Neural cell (in vitro differentiated cells): ENCODE data around the gene FBXO45. TPM values are rescaled to one million over a fixed set of nuclear protein-coding genes. Genes with fewer than 3 reads are reported as not detected.

Experiments used
- H2AFZ ChIP-seq: fragments of 200-600, 300-800 bp; sonication (generic), shearing (Covaris generic); 2 replicates; pipeline ENCODE4 v1.6.0; 2014; ENCODE audit warnings: low read depth, mild to moderate bottlenecking, antibody characterized with exemption, low read length, moderate library complexity
- H3F3A ChIP-seq: fragments of 200-600 bp; shearing (Covaris generic); 2 replicates; pipeline ENCODE4 v1.6.1; 2016; ENCODE audit warnings: mild to moderate bottlenecking, moderate library complexity, mixed read lengths, antibody characterized with exemption, low read length; ENCODE audit not compliant: insufficient read depth, poor library complexity, severe bottlenecking
- H3K27ac ChIP-seq: fragments of 200-600, 300-800 bp; sonication (generic), shearing (Covaris generic); 2 replicates; pipeline ENCODE4 v1.5.1; 2014; ENCODE audit warnings: mild to moderate bottlenecking, low read length, moderate library complexity
- H3K27me3 ChIP-seq: fragments of 300-800, 200-600 bp; sonication (generic), shearing (Covaris generic); 2 replicates; pipeline ENCODE4 v1.6.0; 2014; ENCODE audit warnings: mild to moderate bottlenecking, low read depth, low read length, moderate library complexity; ENCODE audit not compliant: insufficient read depth
- H3K36me3 ChIP-seq: fragments of 300-800, 200-600 bp; sonication (generic), shearing (Covaris generic); 2 replicates; pipeline ENCODE4 v1.5.1; 2014; ENCODE audit warnings: mild to moderate bottlenecking, antibody characterized with exemption, low read length, moderate library complexity; ENCODE audit not compliant: insufficient read depth
- H3K4me2 ChIP-seq: fragments of 300-800, 200-600 bp; sonication (generic), shearing (Covaris generic); 2 replicates; pipeline ENCODE4 v1.6.0; 2014; ENCODE audit warnings: mild to moderate bottlenecking, low read length
- H3K4me3 ChIP-seq: fragments of 300-800, 200-600 bp; sonication (generic), shearing (Covaris generic); 2 replicates; pipeline ENCODE4 v1.5.1; 2014; ENCODE audit warnings: mild to moderate bottlenecking, low read length, moderate library complexity
- H3K79me2 ChIP-seq: fragments of 200-600 bp; shearing (Covaris generic); replicated peaks from 2 replicates; pipeline ENCODE4 v1.6.0; 2014; ENCODE audit warnings: mild to moderate bottlenecking, low read length, moderate library complexity; ENCODE audit not compliant: insufficient read depth
- H3K9ac ChIP-seq: fragments of 300-800, 200-600 bp; sonication (generic), shearing (Covaris generic); 2 replicates; pipeline ENCODE4 v1.6.1; 2016; ENCODE audit warnings: mild to moderate bottlenecking, low read length, mixed read lengths
- H3K9me2 ChIP-seq: fragments of 200-600 bp; shearing (Covaris generic); 2 replicates; pipeline ENCODE4 v1.6.1; 2016; ENCODE audit warnings: mild to moderate bottlenecking, low read length, mixed read lengths; ENCODE audit not compliant: insufficient read depth
- H3K9me3 ChIP-seq: fragments of 200-600, 300-800 bp; sonication (generic), shearing (Covaris generic); 2 replicates; pipeline ENCODE4 v1.6.1; 2016; ENCODE audit warnings: mild to moderate bottlenecking, mixed run types, low read length, moderate library complexity, mixed read lengths
- H4K20me1 ChIP-seq: fragments of 200-600 bp; shearing (Covaris generic); 2 replicates; pipeline ENCODE4 v1.6.1; 2016; ENCODE audit warnings: mild to moderate bottlenecking, mixed run types; ENCODE audit not compliant: insufficient read depth
- CTCF ChIP-seq: fragments of 450-650 bp; IDR thresholded peaks from 2 replicates; pipeline ENCODE4 v1.5.1; 2014; ENCODE audit warnings: antibody characterized with exemption, mild to moderate bottlenecking, moderate library complexity; ENCODE audit not compliant: poor library complexity, severe bottlenecking
- EP300 ChIP-seq: fragments of 450-650 bp; conservative IDR thresholded peaks from 2 replicates; pipeline ENCODE4 v1.6.1; 2014; ENCODE audit warnings: antibody characterized with exemption, mild to moderate bottlenecking, moderate library complexity; ENCODE audit not compliant: poor library complexity, severe bottlenecking
- EZH2 ChIP-seq: fragments of 200-600, 300-800 bp; shearing (Covaris generic), sonication (generic); IDR thresholded peaks from 2 replicates; pipeline ENCODE4 v1.6.1; 2014; ENCODE audit warnings: antibody characterized with exemption, low read length, borderline replicate concordance, mild to moderate bottlenecking; ENCODE audit not compliant: insufficient read depth, poor library complexity, severe bottlenecking
- MXI1 ChIP-seq: fragments of 450-650 bp; conservative IDR thresholded peaks from 2 replicates; pipeline ENCODE4 v1.6.1; 2014; ENCODE audit warnings: antibody characterized with exemption, mild to moderate bottlenecking; ENCODE audit not compliant: poor library complexity, severe bottlenecking
- POLR2AphosphoS5 ChIP-seq: IDR thresholded peaks from 2 replicates; pipeline ENCODE4 v1.6.1; 2012
- RAD21 ChIP-seq: fragments of 450-650 bp; conservative IDR thresholded peaks from 2 replicates; pipeline ENCODE4 v1.6.1; 2014; ENCODE audit warnings: antibody characterized with exemption, mild to moderate bottlenecking, moderate library complexity
- REST ChIP-seq: IDR thresholded peaks from 2 replicates; pipeline ENCODE4 v1.6.1; 2012; ENCODE audit warnings: borderline replicate concordance
- SMC3 ChIP-seq: fragments of 450-650 bp; conservative IDR thresholded peaks from 2 replicates; pipeline ENCODE4 v1.6.1; 2014; ENCODE audit warnings: antibody characterized with exemption, mild to moderate bottlenecking, moderate library complexity; ENCODE audit not compliant: poor library complexity
- TAF1 ChIP-seq: IDR thresholded peaks from 2 replicates; pipeline ENCODE4 v1.6.1; 2012; ENCODE audit warnings: low read depth
- polyA plus RNA-seq: library from polyadenylated mRNA; depleted of rRNA; stranded (reverse); fragments of >200 nt; gene quantifications from 2 replicates; pipeline ENCODE4 v1.2.3, GENCODE V29; 2014

The FBXO45 gene
- polyA plus RNA-seq, 1 donor from 2014 or later, result 35.3 TPM

- Histone ChIP-seq H2AFZ (no peak overlapping the region), H3K9ac (no peak overlapping the region)
- TF ChIP-seq EP300 (no peak), MXI1 (no peak), EZH2 (no peak), SMC3 (peak; percentile 72), REST (no peak), TAF1 (no peak), POLR2AphosphoS5 (no peak), CTCF (peak; percentile 61), RAD21 (peak; percentile 72)
These were observed 40.9 kb downstream of the FBXO45 start for GRCh38 chr3:196609343-196609775.

GRCh38 chr3:196609805-196610515 is 41.5 kb downstream of the FBXO45 start:
- TF ChIP-seq EP300, result no peak
- TF ChIP-seq TAF1, result no peak
- no peak for TF ChIP-seq MXI1
- TF ChIP-seq SMC3, result no peak
- no peak for TF ChIP-seq RAD21
- no peak overlapping the region for H3K9ac ChIP-seq
- H4K20me1 ChIP-seq, result no peaks in the 10 kb centered on the region
- no peaks in the 10 kb centered on the region for H3K36me3 ChIP-seq
- H3K9me3 ChIP-seq, result no peaks in the 10 kb centered on the region
- H2AFZ ChIP-seq, result no peak overlapping the region
- no peaks in the 10 kb centered on the region for H3K79me2 ChIP-seq
- H3K4me3 ChIP-seq, result no peak overlapping the region
- H3K4me2 ChIP-seq, result no peak overlapping the region
- H3F3A ChIP-seq, result no peaks in the 10 kb centered on the region
- no peaks in the 10 kb centered on the region for H3K9me2 ChIP-seq
- H3K27ac ChIP-seq, result no peak overlapping the region
- no peaks in the 10 kb centered on the region for H3K27me3 ChIP-seq

More at GRCh38 chr3:196609343-196609775, 40.9 kb downstream of the FBXO45 start:
- H3K4me3 ChIP-seq, result no peak overlapping the region
- no peaks in the 10 kb centered on the region for H3K9me3 ChIP-seq
- no peaks in the 10 kb centered on the region for H4K20me1 ChIP-seq
- H3K36me3 ChIP-seq, result no peaks in the 10 kb centered on the region
- H3K4me2 ChIP-seq, result no peak overlapping the region
- H3K27me3 ChIP-seq, result no peaks in the 10 kb centered on the region
- H3K9me2 ChIP-seq, result no peaks in the 10 kb centered on the region
- no peaks in the 10 kb centered on the region for H3K79me2 ChIP-seq
- H3K27ac ChIP-seq, result no peak overlapping the region
- no peaks in the 10 kb centered on the region for H3F3A ChIP-seq
